ENCODE results near the gene KYNU. TPM values are rescaled to one million over a fixed set of nuclear protein-coding genes. Genes with fewer than 3 reads are reported as not detected.
A peak's percentile ranks its signal among the peaks of the same experiment; 100 is the strongest.

KYNU gene
- total and polyA plus RNA-seq, 7 experiments from 2014 or later = 0.13 to 23.4 (median 1.4) TPM; not detected in 2

- ChIA-PET CTCF (no interaction called here), POLR2A (no interaction called here)
- H3K27me3 ChIP-seq (ENCODE audit: control insufficient read depth in 2 of 2, insufficient read depth in 2 of 2, low read length in 2 of 2) = no peaks in the 10 kb centered on the region
- no peaks in the 10 kb centered on the region for H3K4me1 ChIP-seq (ENCODE audit: control insufficient read depth in 2 of 2, insufficient read depth in 2 of 2, low read length in 2 of 2)
- H3K9me3 Mint-ChIP-seq = peaks cover 0 to 4% (median 0%) of the 10 kb centered on the region in 11 donors
- no peaks in the 10 kb centered on the region for H3K9me3 ChIP-seq (ENCODE audit: control insufficient read depth in 2 of 3, low read length in 3 of 3)
- ATAC-seq (no peak), DNase-seq (no peak)
- peaks cover 0 to 12% (median 5%) of the 10 kb centered on the region in 5 donors for H3K27me3 Mint-ChIP-seq
- no peaks in the 10 kb centered on the region for H3K36me3 Mint-ChIP-seq
- H3K27ac Mint-ChIP-seq = no peak overlapping the region
- peaks cover 0 to 5% (median 0%) of the 10 kb centered on the region in 7 donors for H3K4me1 Mint-ChIP-seq
- H3K27ac ChIP-seq (ENCODE audit: low read depth, low read length) = no peak overlapping the region
- H3K36me3 ChIP-seq (ENCODE audit: control insufficient read depth in 2 of 3, insufficient read depth in 3 of 3, low read length in 3 of 3) = no peaks in the 10 kb centered on the region
- H3K4me3 ChIP-seq (ENCODE audit: low read length) = no peak overlapping the region
- intact Hi-C loops (cut with micrococcal nuclease) = no loop called here
- no peak overlapping the region for H3K4me3 Mint-ChIP-seq
Measured at GRCh38 chr2:142870526-142870925, 6.9 kb upstream of the KYNU start.

DNA sequence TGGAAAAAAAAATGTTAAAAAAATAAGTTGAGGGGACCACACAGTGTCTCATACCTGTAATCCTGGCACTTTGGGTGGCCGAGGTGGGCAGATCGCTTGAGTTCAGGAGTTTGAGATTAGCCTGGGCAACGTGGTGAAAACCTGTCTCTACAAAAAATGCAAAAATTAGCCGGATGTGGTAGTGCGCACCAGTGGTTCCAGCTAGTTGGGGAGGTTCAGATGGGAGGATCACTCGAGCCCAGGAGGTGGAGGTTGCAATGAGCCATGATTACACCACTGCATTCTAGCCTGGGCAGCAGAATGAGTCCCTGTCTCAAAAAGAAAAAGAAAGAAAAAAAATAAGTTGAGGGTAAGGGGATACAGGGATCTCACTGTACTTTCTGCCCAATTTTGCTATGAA, 6.1 kb upstream of the KYNU start:
- no peak overlapping the region for H3K4me3 Mint-ChIP-seq

GRCh38 chr2:142872882-142873724, 4.4 kb upstream of the KYNU start:
- Histone ChIP-seq H3K4me3 (ENCODE audit: low read length) (no peak overlapping the region), H3K36me3 (ENCODE audit: control insufficient read depth in 2 of 3, insufficient read depth in 3 of 3, low read length in 3 of 3) (no peaks in the 10 kb centered on the region), H3K27ac (ENCODE audit: low read depth, low read length) (no peak overlapping the region), H3K4me1 (ENCODE audit: control insufficient read depth in 2 of 2, insufficient read depth in 2 of 2, low read length in 2 of 2) (no peaks in the 10 kb centered on the region), H3K27me3 (ENCODE audit: control insufficient read depth in 2 of 2, insufficient read depth in 2 of 2, low read length in 2 of 2) (no peaks in the 10 kb centered on the region), H3K9me3 (ENCODE audit: control insufficient read depth in 2 of 3, low read length in 3 of 3) (no peaks in the 10 kb centered on the region)
- H3K27me3 Mint-ChIP-seq = peaks cover 0 to 8% (median 0%) of the 10 kb centered on the region in 5 donors
- no peaks in the 10 kb centered on the region for H3K36me3 Mint-ChIP-seq
- peaks cover 0 to 2% (median 0%) of the 10 kb centered on the region in 7 donors for H3K4me1 Mint-ChIP-seq
- ChIA-PET POLR2A (interaction anchor here (0.5 kb wide), 1 partner anchor 8 kb away, joined by 3 read pairs; no protein-coding TSS in a partner anchor), CTCF (no interaction called here)
- H3K4me3 Mint-ChIP-seq = no peak overlapping the region
- ATAC-seq (peak; percentile 27), DNase-seq (no peak)
- intact Hi-C loops (cut with micrococcal nuclease) = no loop called here
- no peak overlapping the region for H3K27ac Mint-ChIP-seq
- H3K9me3 Mint-ChIP-seq = peaks cover 0 to 4% (median 0%) of the 10 kb centered on the region in 11 donors

More for the DNA sequence above, 6.1 kb upstream of the KYNU start:
- Histone ChIP-seq H3K36me3 (ENCODE audit: control insufficient read depth in 2 of 3, insufficient read depth in 3 of 3, low read length in 3 of 3) (no peaks in the 10 kb centered on the region), H3K4me3 (ENCODE audit: low read length) (no peak overlapping the region), H3K27ac (ENCODE audit: low read depth, low read length) (no peak overlapping the region), H3K4me1 (ENCODE audit: control insufficient read depth in 2 of 2, insufficient read depth in 2 of 2, low read length in 2 of 2) (no peaks in the 10 kb centered on the region), H3K27me3 (ENCODE audit: control insufficient read depth in 2 of 2, insufficient read depth in 2 of 2, low read length in 2 of 2) (no peaks in the 10 kb centered on the region), H3K9me3 (ENCODE audit: control insufficient read depth in 2 of 3, low read length in 3 of 3) (no peaks in the 10 kb centered on the region)
- no peak for ATAC-seq
- ChIA-PET CTCF (no interaction called here), POLR2A (no interaction called here)
- intact Hi-C loops (cut with micrococcal nuclease) = no loop called here
- no peaks in the 10 kb centered on the region for H3K36me3 Mint-ChIP-seq
- H3K27me3 Mint-ChIP-seq = peaks cover 0 to 12% (median 0%) of the 10 kb centered on the region in 5 donors
- H3K27ac Mint-ChIP-seq = no peak overlapping the region
- peaks cover 0 to 3% (median 0%) of the 10 kb centered on the region in 7 donors for H3K4me1 Mint-ChIP-seq
- peaks cover 0 to 4% (median 0%) of the 10 kb centered on the region in 11 donors for H3K9me3 Mint-ChIP-seq
- DNase-seq = no peak

GRCh38 chr2:142873831-142874287, 3.6 kb upstream of the KYNU start:
- Histone ChIP-seq H3K36me3 (ENCODE audit: control insufficient read depth in 2 of 3, insufficient read depth in 3 of 3, low read length in 3 of 3) (no peaks in the 10 kb centered on the region), H3K4me3 (ENCODE audit: low read length) (no peak overlapping the region), H3K4me1 (ENCODE audit: control insufficient read depth in 2 of 2, insufficient read depth in 2 of 2, low read length in 2 of 2) (no peaks in the 10 kb centered on the region), H3K27ac (ENCODE audit: low read depth, low read length) (no peak overlapping the region), H3K9me3 (ENCODE audit: control insufficient read depth in 2 of 3, low read length in 3 of 3) (no peaks in the 10 kb centered on the region), H3K27me3 (ENCODE audit: control insufficient read depth in 2 of 2, insufficient read depth in 2 of 2, low read length in 2 of 2) (no peaks in the 10 kb centered on the region)
- Mint-ChIP-seq H3K4me1 (peaks cover 0 to 2% (median 0%) of the 10 kb centered on the region in 7 donors), H3K4me3 (no peak overlapping the region), H3K27me3 (peaks cover 0 to 8% (median 0%) of the 10 kb centered on the region in 5 donors), H3K9me3 (no peaks in the 10 kb centered on the region), H3K27ac (no peak overlapping the region), H3K36me3 (no peaks in the 10 kb centered on the region)
- ATAC-seq (no peak), DNase-seq (no peak)
- ChIA-PET POLR2A (no interaction called here), CTCF (no interaction called here)
- intact Hi-C loops (cut with micrococcal nuclease) = no loop called here

- no peak overlapping the region for H3K4me3 Mint-ChIP-seq
- no peak overlapping the region for H3K27ac Mint-ChIP-seq
- H3K36me3 Mint-ChIP-seq = no peaks in the 10 kb centered on the region
- Histone ChIP-seq H3K27me3 (ENCODE audit: control insufficient read depth in 2 of 2, insufficient read depth in 2 of 2, low read length in 2 of 2) (no peaks in the 10 kb centered on the region), H3K4me3 (ENCODE audit: low read length) (no peak overlapping the region), H3K27ac (ENCODE audit: low read depth, low read length) (no peak overlapping the region), H3K36me3 (ENCODE audit: control insufficient read depth in 2 of 3, insufficient read depth in 3 of 3, low read length in 3 of 3) (no peaks in the 10 kb centered on the region), H3K9me3 (ENCODE audit: control insufficient read depth in 2 of 3, low read length in 3 of 3) (no peaks in the 10 kb centered on the region), H3K4me1 (ENCODE audit: control insufficient read depth in 2 of 2, insufficient read depth in 2 of 2, low read length in 2 of 2) (no peaks in the 10 kb centered on the region)
- H3K4me1 Mint-ChIP-seq = peaks cover 0 to 2% (median 0%) of the 10 kb centered on the region in 7 donors
- ChIA-PET POLR2A (no interaction called here), CTCF (no interaction called here)
- intact Hi-C loops (cut with micrococcal nuclease) = no loop called here
- ATAC-seq (peak; percentile 90), DNase-seq (no peak)
- H3K9me3 Mint-ChIP-seq = no peaks in the 10 kb centered on the region
- peaks cover 0 to 8% (median 0%) of the 10 kb centered on the region in 5 donors for H3K27me3 Mint-ChIP-seq
Measured at GRCh38 chr2:142874293-142874814, 3.1 kb upstream of the KYNU start.

- no peak for ATAC-seq
- Mint-ChIP-seq H3K27ac (no peak overlapping the region), H3K27me3 (peaks cover 0 to 8% (median 0%) of the 10 kb centered on the region in 5 donors), H3K9me3 (no peaks in the 10 kb centered on the region), H3K4me1 (peaks cover 0 to 2% (median 0%) of the 10 kb centered on the region in 7 donors), H3K36me3 (no peaks in the 10 kb centered on the region), H3K4me3 (no peak overlapping the region)
- CTCF ChIA-PET = no interaction called here
- DNase-seq = no peak
- POLR2A ChIA-PET = no interaction called here
- Histone ChIP-seq H3K4me3 (ENCODE audit: low read length) (no peak overlapping the region), H3K9me3 (ENCODE audit: control insufficient read depth in 2 of 3, low read length in 3 of 3) (no peaks in the 10 kb centered on the region), H3K4me1 (ENCODE audit: control insufficient read depth in 2 of 2, insufficient read depth in 2 of 2, low read length in 2 of 2) (no peaks in the 10 kb centered on the region), H3K27ac (ENCODE audit: low read depth, low read length) (no peak overlapping the region), H3K36me3 (ENCODE audit: control insufficient read depth in 2 of 3, insufficient read depth in 3 of 3, low read length in 3 of 3) (no peaks in the 10 kb centered on the region), H3K27me3 (ENCODE audit: control insufficient read depth in 2 of 2, insufficient read depth in 2 of 2, low read length in 2 of 2) (no peaks in the 10 kb centered on the region)
- intact Hi-C loops (cut with micrococcal nuclease) = no loop called here
Measured at GRCh38 chr2:142875010-142875409, 2.5 kb upstream of the KYNU start.
